ENCODE results near the gene ENOSF1. TPM values are rescaled to one million over a fixed set of nuclear protein-coding genes. Genes with fewer than 3 reads are reported as not detected.
"Not testable (repeated sequence)": the region's sequence is repeated elsewhere in the genome, so short reads cannot be mapped to it uniquely, and the experiment has no call there.

The ENOSF1 gene
- total RNA-seq, 1 donor from 2014 or later = 53.5 TPM

GRCh38 chr18:685438-685837, 27.0 kb downstream of the ENOSF1 start:
- no peaks in the 10 kb centered on the region for H3K4me1 ChIP-seq
- DNase-seq (ENCODE audit: extremely low spot score in 2 of 2) = no peak
- no peaks in the 10 kb centered on the region for H3K27me3 ChIP-seq
- intact Hi-C loops (cut with DNase I) = no loop called here
- peaks cover 0 to 32% of the 10 kb centered on the region in 2 donors for H3K36me3 ChIP-seq
- TF ChIP-seq CTCF (IDR thresholded peaks at IDR 0.05) = no peak
- TF ChIP-seq POLR2A (IDR thresholded peaks at IDR 0.05) = no peak
- TF ChIP-seq POLR2AphosphoS5 (IDR thresholded peaks at IDR 0.05; ENCODE audit: insufficient read depth in 1 of 2, low read depth in 1 of 2) = no peak
- no peak overlapping the region for H3K27ac ChIP-seq
- no peaks in the 10 kb centered on the region for H3K9me3 ChIP-seq
- no peak overlapping the region for H3K4me3 ChIP-seq

- intact Hi-C loops (cut with DNase I) = no loop called here
Measured at GRCh38 chr18:683531-683930, 28.9 kb downstream of the ENOSF1 start.

DNA sequence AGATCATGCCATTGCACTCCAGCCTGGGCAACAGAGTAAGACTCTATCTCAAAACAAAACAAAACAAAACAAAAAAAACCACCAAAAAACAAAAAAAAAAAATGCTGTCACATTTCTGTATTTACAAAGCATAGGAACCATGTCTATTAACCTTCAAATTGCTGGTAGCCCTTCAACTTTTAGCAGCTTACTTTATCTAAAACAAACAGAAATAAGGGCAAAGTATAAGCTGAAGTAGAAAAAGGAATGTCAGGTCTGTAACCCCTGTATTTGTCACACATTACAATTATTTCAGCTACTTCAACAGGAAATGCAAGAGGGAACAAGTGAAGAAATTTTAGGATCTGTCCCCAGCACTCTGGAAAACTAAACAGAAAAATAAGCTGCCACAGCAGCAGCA, 29.6 kb downstream of the ENOSF1 start:
- no peak for DNase-seq (ENCODE audit: extremely low spot score in 2 of 2)

More at GRCh38 chr18:683531-683930, 28.9 kb downstream of the ENOSF1 start:
- DNase-seq (ENCODE audit: extremely low spot score in 2 of 2) = no peak
- Histone ChIP-seq H3K9me3 (no peaks in the 10 kb centered on the region), H3K27ac (no peak overlapping the region), H3K4me3 (no peak overlapping the region), H3K36me3 (peaks cover 0 to 27% of the 10 kb centered on the region in 2 donors), H3K4me1 (no peaks in the 10 kb centered on the region), H3K27me3 (no peaks in the 10 kb centered on the region)
- TF ChIP-seq POLR2AphosphoS5 (IDR thresholded peaks at IDR 0.05; ENCODE audit: insufficient read depth in 1 of 2, low read depth in 1 of 2) = no peak
- TF ChIP-seq CTCF (IDR thresholded peaks at IDR 0.05) = no peak
- no peak for TF ChIP-seq POLR2A (IDR thresholded peaks at IDR 0.05)

DNA sequence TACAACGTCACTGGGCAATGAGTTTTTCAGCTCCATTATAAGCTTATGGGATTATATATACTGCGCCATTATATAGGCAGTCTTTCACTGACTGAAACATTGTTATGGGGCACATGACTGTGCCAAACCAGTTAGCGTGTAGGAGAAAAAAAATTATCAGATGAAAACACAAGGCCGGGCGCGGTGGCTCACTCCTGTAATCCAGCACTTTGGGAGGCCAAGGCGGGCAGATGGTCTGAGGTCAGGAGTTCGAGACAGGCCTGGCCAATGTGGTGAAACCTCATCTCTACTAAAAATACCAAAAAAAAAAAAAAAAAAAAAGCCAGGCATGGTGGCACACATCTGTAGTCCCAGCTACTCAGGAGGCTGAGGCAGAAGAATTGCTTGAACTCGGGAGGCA, 30.0 kb downstream of the ENOSF1 start:
- peaks cover 0 to 36% of the 10 kb centered on the region in 2 donors for H3K36me3 ChIP-seq
- H3K27ac ChIP-seq; H3K27me3 ChIP-seq; H3K4me1 ChIP-seq; intact Hi-C loops (cut with DNase I); DNase-seq (ENCODE audit: extremely low spot score in 2 of 2); H3K4me3 ChIP-seq; H3K9me3 ChIP-seq: not testable (repeated sequence)

More for the DNA sequence above, 29.6 kb downstream of the ENOSF1 start:
- Histone ChIP-seq H3K9me3 (no peaks in the 10 kb centered on the region), H3K4me1 (no peaks in the 10 kb centered on the region), H3K27me3 (no peaks in the 10 kb centered on the region), H3K27ac (no peak overlapping the region), H3K36me3 (peaks cover 0 to 33% of the 10 kb centered on the region in 2 donors), H3K4me3 (no peak overlapping the region)
- TF ChIP-seq POLR2AphosphoS5 (IDR thresholded peaks at IDR 0.05; ENCODE audit: insufficient read depth in 1 of 2, low read depth in 1 of 2) (no peak), POLR2A (IDR thresholded peaks at IDR 0.05) (no peak), CTCF (IDR thresholded peaks at IDR 0.05) (no peak)
- intact Hi-C loops (cut with DNase I) = no loop called here

DNA sequence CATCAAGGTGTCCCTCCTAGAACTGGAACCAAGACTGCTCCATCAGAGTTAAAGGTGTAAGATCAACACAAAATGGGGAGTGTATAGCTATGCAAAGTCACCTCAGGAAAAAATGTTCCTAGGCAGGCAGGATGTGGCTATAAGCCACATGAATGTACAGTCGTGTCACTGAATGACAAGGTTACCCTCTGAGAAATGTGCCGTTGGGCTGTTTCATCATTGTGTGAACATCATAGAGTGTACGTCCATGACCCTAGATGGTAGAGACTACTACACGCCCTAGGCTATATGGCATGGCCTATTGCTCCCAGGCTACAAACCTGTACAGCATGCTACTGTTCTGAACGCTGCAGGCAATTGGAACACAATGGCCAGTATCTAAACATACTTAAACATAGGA, 30.4 kb downstream of the ENOSF1 start:
- Histone ChIP-seq H3K9me3 (no peaks in the 10 kb centered on the region), H3K27ac (no peak overlapping the region), H3K36me3 (peaks cover 0 to 36% of the 10 kb centered on the region in 2 donors), H3K27me3 (no peaks in the 10 kb centered on the region), H3K4me1 (no peaks in the 10 kb centered on the region), H3K4me3 (no peak overlapping the region)
- intact Hi-C loops (cut with DNase I) = no loop called here
- no peak for DNase-seq (ENCODE audit: extremely low spot score in 2 of 2)
- TF ChIP-seq CTCF (IDR thresholded peaks at IDR 0.05) (no peak), POLR2A (IDR thresholded peaks at IDR 0.05) (no peak), POLR2AphosphoS5 (IDR thresholded peaks at IDR 0.05; ENCODE audit: insufficient read depth in 1 of 2, low read depth in 1 of 2) (no peak)
